ENCODE results near the gene SMTNL2. TPM values are rescaled to one million over a fixed set of nuclear protein-coding genes. Genes with fewer than 3 reads are reported as not detected.
"Not testable (repeated sequence)": the region's sequence is repeated elsewhere in the genome, so short reads cannot be mapped to it uniquely, and the experiment has no call there.

SMTNL2 gene
- total and polyA plus RNA-seq, 2 donors, result 0.57 to 1.6 TPM

DNA sequence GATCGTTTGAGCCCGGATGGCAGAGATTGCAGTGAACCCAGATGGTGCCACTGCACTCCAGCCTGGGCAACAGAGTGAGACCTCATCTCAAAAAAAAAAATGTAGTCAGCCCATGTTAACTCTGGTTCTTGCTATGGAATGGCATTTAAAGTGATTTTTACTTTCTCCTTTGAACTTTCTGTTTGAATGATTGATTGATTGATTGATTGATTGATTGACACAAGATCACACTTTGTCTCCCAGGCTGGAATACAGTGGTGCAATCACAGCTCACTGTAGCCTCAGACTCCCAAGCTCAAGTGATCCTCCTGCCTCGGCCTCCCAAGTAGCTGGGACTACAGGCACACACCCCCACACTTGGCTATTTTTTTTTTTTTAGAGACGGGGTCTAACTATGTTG is 17.0 kb downstream of the SMTNL2 start:
- Histone ChIP-seq H3K36me3 (ENCODE audit: control insufficient read depth in 2 of 2, insufficient read depth in 2 of 2, low read length in 1 of 2) (no peaks in the 10 kb centered on the region), H3K4me3 (ENCODE audit: low read length in 2 of 2) (no peak overlapping the region), H3K4me1 (ENCODE audit: control insufficient read depth in 2 of 2, insufficient read depth in 2 of 2, low read length in 2 of 2) (peaks cover 0 to 15% of the 10 kb centered on the region in 2 donors), H3K27ac (ENCODE audit: low read depth in 1 of 2, low read length in 1 of 2) (no peak overlapping the region), H3K27me3 (ENCODE audit: control insufficient read depth in 2 of 2, insufficient read depth in 1 of 2, low read length in 1 of 2) (peaks cover 0 to 22% of the 10 kb centered on the region in 2 donors), H3K9me3 (ENCODE audit: control insufficient read depth in 2 of 2, insufficient read depth in 1 of 2, low read length in 1 of 2) (peaks cover 0 to 1% of the 10 kb centered on the region in 2 donors)
- WGBS, result 96% methylated on average over 4 of the region's 4 CpGs
- no peak for DNase-seq (ENCODE audit: low read depth in 6 of 9, low spot score in 9 of 9)

DNA sequence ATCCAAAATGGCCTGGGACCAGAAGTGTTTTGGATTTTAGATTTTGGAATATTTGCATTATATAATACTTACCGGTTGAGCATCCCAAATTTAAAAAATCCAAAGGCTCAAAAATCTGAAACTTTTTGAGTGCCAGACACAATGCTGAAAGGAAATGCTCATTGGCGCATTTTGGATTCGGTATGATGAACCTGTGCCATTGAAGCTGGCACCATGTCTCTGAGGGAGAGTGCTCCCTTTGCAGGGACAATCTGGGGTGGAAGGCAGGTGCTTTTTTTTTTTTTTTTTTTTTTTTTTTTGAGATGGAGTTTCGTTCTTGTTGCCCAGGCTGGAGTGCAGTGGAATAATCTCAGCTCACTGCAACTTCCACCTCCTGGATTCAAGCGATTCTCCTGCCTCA is 17.7 kb downstream of the SMTNL2 start:
- no peak for DNase-seq (ENCODE audit: low read depth in 6 of 9, low spot score in 9 of 9)
- Histone ChIP-seq H3K4me1 (ENCODE audit: control insufficient read depth in 2 of 2, insufficient read depth in 2 of 2, low read length in 2 of 2) (peaks cover 0 to 15% of the 10 kb centered on the region in 2 donors), H3K9me3 (ENCODE audit: control insufficient read depth in 2 of 2, insufficient read depth in 1 of 2, low read length in 1 of 2) (peaks cover 0 to under 1% of the 10 kb centered on the region in 2 donors), H3K27ac (ENCODE audit: low read depth in 1 of 2, low read length in 1 of 2) (no peak overlapping the region), H3K36me3 (ENCODE audit: control insufficient read depth in 2 of 2, insufficient read depth in 2 of 2, low read length in 1 of 2) (no peaks in the 10 kb centered on the region), H3K27me3 (ENCODE audit: control insufficient read depth in 2 of 2, insufficient read depth in 1 of 2, low read length in 1 of 2) (peaks cover 0 to 20% of the 10 kb centered on the region in 2 donors), H3K4me3 (ENCODE audit: low read length in 2 of 2) (no peak overlapping the region)
- WGBS, result 93% methylated on average over 5 of the region's 5 CpGs

- H3K27ac ChIP-seq (ENCODE audit: low read depth in 1 of 2, low read length in 1 of 2), result no peak overlapping the region
- H3K36me3 ChIP-seq (ENCODE audit: control insufficient read depth in 2 of 2, insufficient read depth in 2 of 2, low read length in 1 of 2), result no peaks in the 10 kb centered on the region
- peak in 1 of 9 donors; percentile 9 for DNase-seq (ENCODE audit: low read depth in 6 of 9, low spot score in 9 of 9)
- H3K9me3 ChIP-seq (ENCODE audit: control insufficient read depth in 2 of 2, insufficient read depth in 1 of 2, low read length in 1 of 2), result no peaks in the 10 kb centered on the region
- H3K27me3 ChIP-seq (ENCODE audit: control insufficient read depth in 2 of 2, insufficient read depth in 1 of 2, low read length in 1 of 2), result peaks cover 0 to 25% of the 10 kb centered on the region in 2 donors
- H3K4me3 ChIP-seq (ENCODE audit: low read length in 2 of 2), result no peak overlapping the region
- 90% methylated on average over 18 of the region's 18 CpGs for WGBS
- peaks cover 0 to 17% of the 10 kb centered on the region in 2 donors for H3K4me1 ChIP-seq (ENCODE audit: control insufficient read depth in 2 of 2, insufficient read depth in 2 of 2, low read length in 2 of 2)
These were observed 19.8 kb downstream of the SMTNL2 start for GRCh38 chr17:4604111-4604644.

DNA sequence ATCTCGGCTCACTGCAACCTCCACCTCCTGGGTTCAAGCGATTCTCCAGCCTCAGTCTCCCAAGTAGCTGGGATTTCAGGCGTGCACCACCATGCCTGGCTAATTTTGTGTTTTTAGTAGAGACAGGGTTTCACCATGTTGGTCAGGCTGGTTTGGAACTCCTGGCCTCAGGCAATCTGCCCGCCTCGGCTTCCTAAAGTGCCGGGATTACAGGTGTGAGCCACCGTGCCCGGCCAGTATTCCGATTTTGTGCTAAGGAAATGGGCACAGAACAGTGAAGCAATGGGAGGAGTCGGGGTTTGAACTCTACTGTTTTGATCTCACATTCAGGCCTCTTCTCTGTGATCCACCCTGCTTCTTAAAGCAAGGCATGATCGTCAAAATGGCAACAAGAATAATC is 20.4 kb downstream of the SMTNL2 start:
- H3K36me3 ChIP-seq (ENCODE audit: control insufficient read depth in 2 of 2, insufficient read depth in 2 of 2, low read length in 1 of 2); DNase-seq (ENCODE audit: low read depth in 6 of 9, low spot score in 9 of 9); H3K27ac ChIP-seq (ENCODE audit: low read depth in 1 of 2, low read length in 1 of 2); H3K9me3 ChIP-seq (ENCODE audit: control insufficient read depth in 2 of 2, insufficient read depth in 1 of 2, low read length in 1 of 2); H3K4me3 ChIP-seq (ENCODE audit: low read length in 2 of 2): not testable (repeated sequence)
- WGBS, result 93% methylated on average over 11 of the region's 11 CpGs
- Histone ChIP-seq H3K27me3 (ENCODE audit: control insufficient read depth in 2 of 2, insufficient read depth in 1 of 2, low read length in 1 of 2) (peaks cover 0 to 19% of the 10 kb centered on the region in 2 donors), H3K4me1 (ENCODE audit: control insufficient read depth in 2 of 2, insufficient read depth in 2 of 2, low read length in 2 of 2) (peaks cover 0 to 13% of the 10 kb centered on the region in 2 donors)

GRCh38 chr17:4605826-4606225 is 21.5 kb downstream of the SMTNL2 start:
- Histone ChIP-seq H3K4me1 (ENCODE audit: control insufficient read depth in 2 of 2, insufficient read depth in 2 of 2, low read length in 2 of 2) (peaks cover 0 to 8% of the 10 kb centered on the region in 2 donors), H3K4me3 (ENCODE audit: low read length in 2 of 2) (no peak overlapping the region), H3K27me3 (ENCODE audit: control insufficient read depth in 2 of 2, insufficient read depth in 1 of 2, low read length in 1 of 2) (peaks cover 0 to 14% of the 10 kb centered on the region in 2 donors), H3K36me3 (ENCODE audit: control insufficient read depth in 2 of 2, insufficient read depth in 2 of 2, low read length in 1 of 2) (no peaks in the 10 kb centered on the region), H3K27ac (ENCODE audit: low read depth in 1 of 2, low read length in 1 of 2) (no peak overlapping the region), H3K9me3 (ENCODE audit: control insufficient read depth in 2 of 2, insufficient read depth in 1 of 2, low read length in 1 of 2) (no peaks in the 10 kb centered on the region)
- 69% methylated on average over 12 of the region's 12 CpGs for WGBS
- no peak for DNase-seq (ENCODE audit: low read depth in 6 of 9, low spot score in 9 of 9)

- DNase-seq (ENCODE audit: low read depth in 6 of 9, low spot score in 9 of 9), result no peak
- H3K36me3 ChIP-seq (ENCODE audit: control insufficient read depth in 2 of 2, insufficient read depth in 2 of 2, low read length in 1 of 2), result no peaks in the 10 kb centered on the region
- peaks cover 0 to 12% of the 10 kb centered on the region in 2 donors for H3K27me3 ChIP-seq (ENCODE audit: control insufficient read depth in 2 of 2, insufficient read depth in 1 of 2, low read length in 1 of 2)
- no peaks in the 10 kb centered on the region for H3K9me3 ChIP-seq (ENCODE audit: control insufficient read depth in 2 of 2, insufficient read depth in 1 of 2, low read length in 1 of 2)
- 85% methylated on average over 25 of the region's 25 CpGs for WGBS
- H3K4me3 ChIP-seq (ENCODE audit: low read length in 2 of 2), result no peak overlapping the region
- peaks cover 0 to 8% of the 10 kb centered on the region in 2 donors for H3K4me1 ChIP-seq (ENCODE audit: control insufficient read depth in 2 of 2, insufficient read depth in 2 of 2, low read length in 2 of 2)
- no peak overlapping the region for H3K27ac ChIP-seq (ENCODE audit: low read depth in 1 of 2, low read length in 1 of 2)
These were observed 23.0 kb downstream of the SMTNL2 start for GRCh38 chr17:4607261-4607741.

- 17% methylated on average over 9 of the region's 9 CpGs for WGBS
- DNase-seq (ENCODE audit: low read depth in 6 of 9, low spot score in 9 of 9), result no peak
- no peak overlapping the region for H3K27ac ChIP-seq (ENCODE audit: low read depth in 1 of 2, low read length in 1 of 2)
- H3K36me3 ChIP-seq (ENCODE audit: control insufficient read depth in 2 of 2, insufficient read depth in 2 of 2, low read length in 1 of 2), result no peaks in the 10 kb centered on the region
- no peak overlapping the region for H3K4me3 ChIP-seq (ENCODE audit: low read length in 2 of 2)
- H3K4me1 ChIP-seq (ENCODE audit: control insufficient read depth in 2 of 2, insufficient read depth in 2 of 2, low read length in 2 of 2), result peaks cover 0 to 8% of the 10 kb centered on the region in 2 donors
- peaks cover 0 to 12% of the 10 kb centered on the region in 2 donors for H3K27me3 ChIP-seq (ENCODE audit: control insufficient read depth in 2 of 2, insufficient read depth in 1 of 2, low read length in 1 of 2)
- no peaks in the 10 kb centered on the region for H3K9me3 ChIP-seq (ENCODE audit: control insufficient read depth in 2 of 2, insufficient read depth in 1 of 2, low read length in 1 of 2)
These were observed 23.5 kb downstream of the SMTNL2 start for GRCh38 chr17:4607773-4608187.

DNA sequence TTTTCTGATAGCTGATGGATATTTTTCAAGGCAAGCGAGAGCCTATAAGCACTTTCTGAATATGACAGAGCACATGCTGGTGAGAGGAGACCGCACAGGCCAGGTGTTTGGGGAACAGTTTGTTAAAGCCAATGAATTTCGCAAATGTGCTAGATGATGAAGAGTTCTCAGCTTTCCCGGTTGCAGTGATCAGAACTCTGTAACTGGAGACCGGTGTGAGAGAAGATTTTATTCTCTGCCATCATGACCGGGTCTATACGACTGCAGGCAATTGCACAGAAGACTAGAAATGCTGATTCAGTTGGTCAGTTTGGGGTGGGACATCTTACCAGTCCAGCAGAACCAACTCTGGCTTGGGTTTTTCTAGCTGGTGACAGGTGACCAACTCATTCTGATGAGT is 25.4 kb downstream of the SMTNL2 start:
- Histone ChIP-seq H3K27me3 (ENCODE audit: control insufficient read depth in 2 of 2, insufficient read depth in 1 of 2, low read length in 1 of 2) (peaks cover 0 to 12% of the 10 kb centered on the region in 2 donors), H3K4me3 (ENCODE audit: low read length in 2 of 2) (no peak overlapping the region), H3K4me1 (ENCODE audit: control insufficient read depth in 2 of 2, insufficient read depth in 2 of 2, low read length in 2 of 2) (peaks cover 0 to 8% of the 10 kb centered on the region in 2 donors), H3K27ac (ENCODE audit: low read depth in 1 of 2, low read length in 1 of 2) (no peak overlapping the region), H3K9me3 (ENCODE audit: control insufficient read depth in 2 of 2, insufficient read depth in 1 of 2, low read length in 1 of 2) (no peaks in the 10 kb centered on the region), H3K36me3 (ENCODE audit: control insufficient read depth in 2 of 2, insufficient read depth in 2 of 2, low read length in 1 of 2) (no peaks in the 10 kb centered on the region)
- WGBS, result 96% methylated on average over 7 of the region's 7 CpGs
- no peak for DNase-seq (ENCODE audit: low read depth in 6 of 9, low spot score in 9 of 9)

DNA sequence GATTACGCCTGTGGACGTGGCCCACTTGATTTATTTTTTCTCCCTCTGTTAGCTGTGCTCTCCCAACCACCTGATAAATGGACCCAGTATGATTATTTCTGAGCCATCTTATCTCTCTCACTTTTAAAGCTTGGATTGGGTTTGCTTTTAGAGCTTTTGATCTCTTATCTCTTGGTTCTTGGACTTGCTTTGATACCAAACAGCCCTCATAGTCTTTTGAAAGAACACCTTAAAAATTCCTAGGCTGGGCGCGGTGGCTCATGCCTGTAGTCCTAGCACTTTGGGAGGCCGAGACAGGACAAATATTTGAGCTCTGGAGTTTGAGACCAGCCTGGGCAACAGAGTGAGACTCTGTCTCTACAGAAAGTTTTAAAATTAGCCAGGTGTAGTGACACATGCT is 25.8 kb downstream of the SMTNL2 start:
- no peaks in the 10 kb centered on the region for H3K9me3 ChIP-seq (ENCODE audit: control insufficient read depth in 2 of 2, insufficient read depth in 1 of 2, low read length in 1 of 2)
- no peaks in the 10 kb centered on the region for H3K36me3 ChIP-seq (ENCODE audit: control insufficient read depth in 2 of 2, insufficient read depth in 2 of 2, low read length in 1 of 2)
- no peak overlapping the region for H3K4me3 ChIP-seq (ENCODE audit: low read length in 2 of 2)
- no peak for DNase-seq (ENCODE audit: low read depth in 6 of 9, low spot score in 9 of 9)
- peaks cover 0 to 8% of the 10 kb centered on the region in 2 donors for H3K4me1 ChIP-seq (ENCODE audit: control insufficient read depth in 2 of 2, insufficient read depth in 2 of 2, low read length in 2 of 2)
- peaks cover 0 to 12% of the 10 kb centered on the region in 2 donors for H3K27me3 ChIP-seq (ENCODE audit: control insufficient read depth in 2 of 2, insufficient read depth in 1 of 2, low read length in 1 of 2)
- WGBS, result 96% methylated on average over 5 of the region's 5 CpGs
- H3K27ac ChIP-seq (ENCODE audit: low read depth in 1 of 2, low read length in 1 of 2), result no peak overlapping the region

All from thymus (tissue), 11 donors.